AG10803 (cell line): ENCODE results near the gene PCA3.

Source experiments
- DNase-seq: peaks from one replicate; pipeline ENCODE4 v3.0.0; 2010; ENCODE audit warnings: low read depth
- H3K4me3 ChIP-seq: 2 replicates; pipeline ENCODE4 v1.5.1; 2011; ENCODE audit warnings: mild to moderate bottlenecking, low read length, control low read depth
- CTCF ChIP-seq: conservative IDR thresholded peaks from 2 replicates; pipeline ENCODE4 v1.5.1; 2011; ENCODE audit warnings: mild to moderate bottlenecking, low read length, control low read depth, inconsistent platforms

PCA3 gene

GRCh38 chr9:76785501-76785900 lies 21.3 kb downstream of the PCA3 start:
- TF ChIP-seq CTCF, result no peak
- DNase-seq, result no peak
- H3K4me3 ChIP-seq, result no peak overlapping the region

GRCh38 chr9:76787677-76788076 lies 23.4 kb downstream of the PCA3 start:
- TF ChIP-seq CTCF, result no peak
- no peak for DNase-seq
- no peak overlapping the region for H3K4me3 ChIP-seq

GRCh38 chr9:76789840-76790239 lies 25.6 kb downstream of the PCA3 start:
- no peak for TF ChIP-seq CTCF
- DNase-seq, result no peak
- H3K4me3 ChIP-seq, result no peak overlapping the region

DNA sequence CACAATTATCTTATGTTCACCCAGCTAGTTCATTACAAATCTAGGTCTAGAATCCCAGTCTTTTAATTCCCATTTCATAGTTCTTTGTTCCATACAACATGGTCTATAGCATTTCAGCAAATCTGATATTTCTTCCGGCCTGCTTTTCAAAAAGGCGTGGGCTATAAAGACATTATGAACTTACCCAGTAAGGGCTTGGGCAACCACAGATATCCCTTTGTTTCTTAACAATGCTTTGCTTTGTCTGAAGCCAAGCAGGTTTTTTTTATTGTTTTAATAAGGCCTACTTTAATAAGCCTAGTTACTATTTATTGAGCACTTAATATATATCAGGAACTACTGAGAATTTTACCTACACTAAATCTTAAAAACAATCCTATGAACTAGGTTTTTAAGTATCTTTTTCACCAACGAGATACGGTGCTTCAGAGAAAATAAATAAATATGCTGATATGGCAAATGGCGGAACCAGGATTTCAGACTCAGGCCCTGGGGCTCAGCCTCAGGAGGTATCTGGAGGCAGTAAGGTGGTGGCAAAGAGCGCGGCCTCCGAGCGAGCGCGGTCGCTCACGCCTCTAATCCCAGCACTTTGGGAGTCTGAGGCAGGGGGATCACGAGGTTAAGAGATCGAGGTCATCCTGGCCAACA lies 29.7 kb downstream of the PCA3 start:
- TF ChIP-seq CTCF, result no peak
- DNase-seq, result no peak
- no peak overlapping the region for H3K4me3 ChIP-seq

DNA sequence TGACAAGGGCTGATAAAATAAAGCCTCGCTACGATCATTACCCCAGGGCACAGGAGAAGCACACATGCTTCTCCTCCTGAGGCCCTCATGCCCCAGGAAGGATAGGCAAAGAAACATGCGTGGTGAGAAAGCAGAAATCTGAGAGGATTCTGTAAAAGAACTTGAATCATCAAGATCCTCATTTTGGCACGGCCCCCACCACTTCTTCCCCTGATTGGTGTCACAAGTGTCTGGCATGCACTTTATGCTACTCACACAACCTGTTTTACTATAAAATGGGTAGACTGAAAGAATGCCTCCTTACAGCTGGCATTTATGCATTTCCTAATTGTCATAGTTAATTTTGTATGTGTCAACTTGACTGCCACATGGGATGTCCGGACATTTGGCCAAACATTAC lies 32.1 kb downstream of the PCA3 start:
- no peak for TF ChIP-seq CTCF
- DNase-seq, result no peak
- H3K4me3 ChIP-seq, result no peak overlapping the region

DNA sequence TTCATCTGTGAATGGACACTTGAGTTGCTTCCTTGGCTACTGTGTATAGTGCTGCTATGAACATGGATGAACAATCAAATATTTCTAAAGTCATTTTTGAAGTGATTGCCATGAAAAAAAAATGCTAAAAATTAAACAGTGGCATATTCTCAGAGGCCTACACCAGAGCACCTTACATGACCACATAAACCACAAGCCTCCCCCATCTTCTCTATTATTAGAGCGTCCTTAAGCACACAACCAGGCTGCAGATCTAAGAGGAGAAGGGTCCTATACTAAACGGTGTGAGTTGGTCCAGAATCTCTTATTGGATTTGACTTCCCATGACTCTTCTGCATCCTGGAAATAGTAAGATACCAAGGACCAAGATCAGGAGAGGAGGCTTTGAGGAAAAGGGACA lies 34.3 kb downstream of the PCA3 start:
- H3K4me3 ChIP-seq, result no peak overlapping the region
- TF ChIP-seq CTCF, result no peak
- no peak for DNase-seq

GRCh38 chr9:76799473-76799872 lies 35.2 kb downstream of the PCA3 start:
- no peak overlapping the region for H3K4me3 ChIP-seq
- no peak for TF ChIP-seq CTCF
- no peak for DNase-seq
